Measurements from ENCODE around the gene GPR142. TPM values are rescaled to one million over a fixed set of nuclear protein-coding genes. Genes with fewer than 3 reads are reported as not detected.

Gene GPR142
- total and polyA plus RNA-seq, 8 donors, result not detected

DNA sequence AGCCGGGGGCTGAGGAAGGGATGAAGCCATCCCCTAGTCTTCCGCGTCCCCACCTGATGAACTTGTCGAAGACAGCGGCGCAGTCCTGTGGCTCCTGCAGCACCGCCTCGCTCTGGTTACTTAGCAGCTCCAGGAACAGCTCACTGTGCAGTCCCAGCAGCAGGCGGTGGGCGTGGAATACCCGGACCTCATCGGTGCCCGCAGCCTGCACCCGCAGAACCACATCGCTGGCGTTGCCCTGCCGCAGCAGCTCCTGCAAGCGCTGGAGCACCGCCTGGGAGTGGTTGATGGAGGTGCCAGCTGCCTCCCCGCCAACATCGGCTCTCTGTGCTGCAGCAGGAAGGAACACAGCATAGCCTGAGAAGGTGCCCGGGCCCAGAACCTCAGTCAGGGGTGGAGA, 7.4 kb upstream of the GPR142 start:
- peaks cover 7 to 29% (median 23%) of the 10 kb centered on the region in 4 donors for H3K4me1 ChIP-seq
- 91 to 95% (median 94%) methylated on average over 17 to 22 of the region's 22 CpGs for WGBS, 5 donors
- intact Hi-C loops (cut with DNase I; ENCODE audit: low total_unique reads), result no loop called here
- TF ChIP-seq, protein P1, sequence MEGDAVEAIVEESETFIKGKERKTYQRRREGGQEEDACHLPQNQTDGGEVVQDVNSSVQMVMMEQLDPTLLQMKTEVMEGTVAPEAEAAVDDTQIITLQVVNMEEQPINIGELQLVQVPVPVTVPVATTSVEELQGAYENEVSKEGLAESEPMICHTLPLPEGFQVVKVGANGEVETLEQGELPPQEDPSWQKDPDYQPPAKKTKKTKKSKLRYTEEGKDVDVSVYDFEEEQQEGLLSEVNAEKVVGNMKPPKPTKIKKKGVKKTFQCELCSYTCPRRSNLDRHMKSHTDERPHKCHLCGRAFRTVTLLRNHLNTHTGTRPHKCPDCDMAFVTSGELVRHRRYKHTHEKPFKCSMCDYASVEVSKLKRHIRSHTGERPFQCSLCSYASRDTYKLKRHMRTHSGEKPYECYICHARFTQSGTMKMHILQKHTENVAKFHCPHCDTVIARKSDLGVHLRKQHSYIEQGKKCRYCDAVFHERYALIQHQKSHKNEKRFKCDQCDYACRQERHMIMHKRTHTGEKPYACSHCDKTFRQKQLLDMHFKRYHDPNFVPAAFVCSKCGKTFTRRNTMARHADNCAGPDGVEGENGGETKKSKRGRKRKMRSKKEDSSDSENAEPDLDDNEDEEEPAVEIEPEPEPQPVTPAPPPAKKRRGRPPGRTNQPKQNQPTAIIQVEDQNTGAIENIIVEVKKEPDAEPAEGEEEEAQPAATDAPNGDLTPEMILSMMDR (IDR thresholded peaks at IDR 0.05), result no peak
- TF ChIP-seq EP300 (IDR thresholded peaks at IDR 0.05) (no peak), POLR2AphosphoS5 (IDR thresholded peaks at IDR 0.05) (no peak), POLR2A (IDR thresholded peaks at IDR 0.05) (no peak)
- H3K27me3 ChIP-seq, result peaks cover 16 to 88% (median 73%) of the 10 kb centered on the region in 3 donors
- no peak for DNase-seq
- H3K9me3 ChIP-seq, result no peaks in the 10 kb centered on the region
- H3K4me3 ChIP-seq, result no peak overlapping the region
- H3K27ac ChIP-seq, result no peak overlapping the region
- no peaks in the 10 kb centered on the region for H3K36me3 ChIP-seq

DNA sequence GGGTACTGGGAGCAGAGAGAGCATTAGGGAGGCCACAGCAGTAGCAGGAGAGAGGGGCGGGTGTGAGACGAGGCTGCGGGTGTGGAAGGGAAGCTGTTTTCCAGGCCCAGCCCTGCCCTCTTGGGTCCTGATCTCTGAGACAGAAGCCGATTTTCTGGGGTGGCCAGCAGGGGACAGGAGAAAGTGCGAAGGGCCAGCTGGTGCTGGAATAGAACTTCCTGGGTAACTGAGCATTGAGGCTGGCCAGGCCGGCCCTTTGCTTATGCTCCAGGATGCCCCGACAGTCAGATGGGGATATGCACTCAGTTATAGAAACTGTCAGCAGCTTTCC, 6.4 kb upstream of the GPR142 start:
- H3K9me3 ChIP-seq, result no peaks in the 10 kb centered on the region
- DNase-seq, result no peak
- intact Hi-C loops (cut with DNase I; ENCODE audit: low total_unique reads), result no loop called here
- H3K4me3 ChIP-seq, result no peak overlapping the region
- 45 to 63% (median 55%) methylated on average over 7 of the region's 7 CpGs for WGBS, 5 donors
- no peaks in the 10 kb centered on the region for H3K36me3 ChIP-seq
- H3K4me1 ChIP-seq, result peaks cover 7 to 29% (median 23%) of the 10 kb centered on the region in 4 donors
- H3K27ac ChIP-seq, result no peak overlapping the region
- TF ChIP-seq POLR2AphosphoS5 (IDR thresholded peaks at IDR 0.05), result no peak
- TF ChIP-seq, protein P1 (IDR thresholded peaks at IDR 0.05), result no peak
- H3K27me3 ChIP-seq, result peaks cover 16 to 79% (median 67%) of the 10 kb centered on the region in 3 donors

DNA sequence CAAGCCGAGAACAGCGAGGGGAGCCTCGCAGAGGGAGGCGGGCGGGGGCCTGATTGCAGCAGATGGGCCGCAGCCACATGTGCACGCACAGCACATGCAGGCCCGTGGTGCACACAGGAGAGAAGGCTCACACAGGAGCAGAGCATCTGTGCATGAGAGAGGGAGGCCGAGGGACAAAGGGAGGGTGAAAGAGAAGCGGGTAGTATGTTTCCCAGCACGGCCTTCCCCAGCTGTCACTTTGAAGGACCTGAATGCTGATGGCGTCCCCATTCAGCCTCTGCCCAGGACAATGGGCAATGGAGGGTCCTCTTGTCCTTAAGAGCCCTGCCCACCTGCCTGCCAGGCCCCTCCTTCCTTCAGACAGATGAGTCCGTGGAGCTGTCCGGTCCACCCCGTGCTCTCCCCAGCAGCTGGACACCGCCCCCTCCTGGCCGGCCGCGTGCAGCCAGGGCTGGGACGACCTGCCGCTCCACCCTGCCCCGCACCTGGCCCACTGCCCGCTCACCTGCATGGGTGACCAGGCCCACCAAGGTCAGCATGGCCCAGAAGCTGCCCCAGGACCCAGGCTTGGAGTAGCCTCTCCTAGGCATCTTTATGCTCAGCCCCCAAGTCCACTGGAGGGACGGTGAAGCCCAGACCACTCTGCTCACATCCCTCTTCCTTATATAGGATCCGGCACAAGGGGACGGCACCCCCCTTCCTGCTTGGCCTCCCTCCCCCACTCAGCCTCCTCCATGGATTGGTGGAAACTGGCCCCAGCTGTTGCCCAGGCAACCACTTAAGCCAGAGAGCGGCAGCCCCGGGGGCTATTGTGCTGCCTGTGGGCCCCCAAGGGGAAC, 5.9 kb upstream of the GPR142 start, which contains the start of gene BTBD17:
Gene BTBD17, minus strand, starts transcription at position 639 of the 839 bp plus-strand sequence. Its CDS starts 49 bp downstream, at position 590.
- Histone ChIP-seq H3K4me1 (peaks cover 7 to 28% (median 22%) of the 10 kb centered on the region in 4 donors), H3K36me3 (no peaks in the 10 kb centered on the region), H3K27me3 (peaks cover 16 to 73% (median 62%) of the 10 kb centered on the region in 3 donors), H3K4me3 (no peak within 1 kb of the TSS), H3K27ac (no peak within 1 kb of the TSS), H3K9me3 (no peaks in the 10 kb centered on the region)
- intact Hi-C loops (cut with DNase I; ENCODE audit: low total_unique reads), result no loop called here
- 23 to 29% (median 27%) methylated on average over 24 to 28 of the region's 28 CpGs for WGBS, 5 donors
- TF ChIP-seq, protein P1 (IDR thresholded peaks at IDR 0.05), result peak in 5 of 7 experiments; percentile 33 to 68 (median 56)
- TF ChIP-seq POLR2AphosphoS5 (IDR thresholded peaks at IDR 0.05), result no peak
- peak; percentile 64 to 79 for DNase-seq

DNA sequence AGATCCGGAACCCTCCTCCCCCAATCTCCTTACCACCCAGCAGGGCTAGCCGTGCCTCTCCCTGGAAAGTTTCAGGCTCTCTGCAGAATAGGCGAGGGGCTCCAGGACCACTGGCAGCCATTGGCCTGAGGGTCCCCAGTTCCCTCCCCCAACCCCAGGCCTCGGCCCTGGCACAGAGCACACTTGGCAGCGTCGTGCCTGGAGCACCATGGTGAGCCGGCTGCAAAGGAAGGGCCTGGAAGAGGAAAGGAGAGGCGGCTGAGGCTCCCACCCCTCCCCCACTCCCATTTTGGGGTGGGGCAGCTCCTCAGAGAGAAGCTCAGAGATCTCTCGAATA, 5.3 kb upstream of the GPR142 start:
- no peaks in the 10 kb centered on the region for H3K9me3 ChIP-seq
- H3K36me3 ChIP-seq, result no peaks in the 10 kb centered on the region
- no peak overlapping the region for H3K27ac ChIP-seq
- DNase-seq, result no peak
- 16 to 23% (median 21%) methylated on average over 3 to 9 of the region's 9 CpGs for WGBS, 5 donors
- TF ChIP-seq, protein P1 (IDR thresholded peaks at IDR 0.05), result no peak
- TF ChIP-seq EP300 (IDR thresholded peaks at IDR 0.05) (no peak), POLR2A (IDR thresholded peaks at IDR 0.05) (no peak)
- peaks cover 14 to 67% (median 56%) of the 10 kb centered on the region in 3 donors for H3K27me3 ChIP-seq
- peaks cover 1 to 22% (median 16%) of the 10 kb centered on the region in 4 donors for H3K4me1 ChIP-seq
- intact Hi-C loops (cut with DNase I; ENCODE audit: low total_unique reads), result no loop called here
- H3K4me3 ChIP-seq, result no peak overlapping the region

All from stomach (tissue), 9 donors.